Stimulated activated CD4-positive, alpha-beta T cell treated with anti-CD3 and anti-CD28 coated beads, Interleukin-1b, Interleukin-23, amount 100 ng/mL, for 1 hour (primary cell): ENCODE measurements around the gene HJURP.

ENCODE experiments used
- DNase-seq, 2 donors: peaks; one replicate each; pipeline ENCODE4 v3.0.0-alpha.2; 2020; ENCODE audit warnings: low read depth in 2 of 2

HJURP gene

DNA sequence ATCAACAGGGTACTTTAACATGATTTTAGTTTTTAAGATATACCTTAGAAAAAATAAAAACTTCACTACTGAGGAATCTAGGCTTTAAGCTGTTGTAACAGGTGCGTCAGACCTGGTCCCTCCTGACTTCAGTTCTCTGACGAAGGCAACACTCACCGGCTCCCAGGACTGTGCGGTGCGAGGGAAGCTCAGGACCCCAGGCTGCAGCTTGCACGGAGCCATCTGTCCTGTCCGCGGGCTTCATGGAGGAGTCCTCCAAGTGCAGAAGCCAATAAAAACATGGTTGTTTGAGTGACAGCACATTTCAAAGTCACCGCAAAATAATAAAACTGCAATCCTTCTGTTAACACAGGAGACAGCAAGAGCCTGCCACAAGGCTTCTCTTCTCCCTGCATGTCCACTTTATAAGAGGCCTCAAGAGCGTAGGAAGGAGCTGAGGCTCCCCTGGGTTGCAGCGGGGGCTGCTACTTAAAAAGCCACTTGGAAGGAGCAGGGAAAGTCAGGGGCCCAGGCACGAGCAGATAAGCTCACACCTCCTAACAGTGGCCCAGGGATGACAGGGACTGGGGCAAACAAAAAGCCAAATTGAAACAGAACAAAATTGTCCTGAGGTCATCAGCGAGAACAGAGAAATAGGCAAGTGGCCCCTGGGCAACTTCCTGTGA, 4.6 kb downstream of the HJURP start:
- no peak for DNase-seq

GRCh38 chr2:233848276-233848675, 6.1 kb downstream of the HJURP start:
- no peak for DNase-seq

DNA sequence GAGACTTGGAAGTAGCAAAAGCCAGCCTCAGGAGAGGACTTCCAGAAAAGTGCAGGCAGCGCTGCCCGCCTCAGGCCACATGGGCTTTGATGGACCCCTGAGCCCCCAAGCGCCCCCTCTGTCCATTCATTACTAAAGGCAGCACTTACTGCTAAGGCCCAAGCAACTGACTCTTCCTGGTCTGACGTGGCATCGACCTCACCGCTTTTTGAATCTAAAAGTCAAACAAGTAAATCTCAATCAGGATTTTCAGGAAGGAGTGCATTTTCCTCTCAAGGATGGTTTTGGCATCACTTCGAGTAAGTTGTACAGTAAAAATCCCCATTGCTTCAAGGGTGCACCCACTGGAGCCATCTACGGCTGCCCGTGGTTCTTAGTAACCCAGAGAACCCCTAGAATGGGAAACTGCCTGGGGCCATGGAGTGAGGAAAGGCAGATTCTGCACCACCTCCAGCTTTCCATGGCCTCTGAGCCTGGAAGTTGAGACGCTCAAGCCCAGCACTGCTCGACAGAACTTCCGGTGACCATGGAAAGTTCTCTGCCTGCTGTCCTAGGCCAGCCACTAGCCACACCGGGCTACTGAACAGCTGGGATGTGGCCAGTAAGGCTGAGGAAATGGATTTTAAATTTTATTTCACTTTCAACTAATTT, 7.0 kb downstream of the HJURP start:
- DNase-seq: no peak

DNA sequence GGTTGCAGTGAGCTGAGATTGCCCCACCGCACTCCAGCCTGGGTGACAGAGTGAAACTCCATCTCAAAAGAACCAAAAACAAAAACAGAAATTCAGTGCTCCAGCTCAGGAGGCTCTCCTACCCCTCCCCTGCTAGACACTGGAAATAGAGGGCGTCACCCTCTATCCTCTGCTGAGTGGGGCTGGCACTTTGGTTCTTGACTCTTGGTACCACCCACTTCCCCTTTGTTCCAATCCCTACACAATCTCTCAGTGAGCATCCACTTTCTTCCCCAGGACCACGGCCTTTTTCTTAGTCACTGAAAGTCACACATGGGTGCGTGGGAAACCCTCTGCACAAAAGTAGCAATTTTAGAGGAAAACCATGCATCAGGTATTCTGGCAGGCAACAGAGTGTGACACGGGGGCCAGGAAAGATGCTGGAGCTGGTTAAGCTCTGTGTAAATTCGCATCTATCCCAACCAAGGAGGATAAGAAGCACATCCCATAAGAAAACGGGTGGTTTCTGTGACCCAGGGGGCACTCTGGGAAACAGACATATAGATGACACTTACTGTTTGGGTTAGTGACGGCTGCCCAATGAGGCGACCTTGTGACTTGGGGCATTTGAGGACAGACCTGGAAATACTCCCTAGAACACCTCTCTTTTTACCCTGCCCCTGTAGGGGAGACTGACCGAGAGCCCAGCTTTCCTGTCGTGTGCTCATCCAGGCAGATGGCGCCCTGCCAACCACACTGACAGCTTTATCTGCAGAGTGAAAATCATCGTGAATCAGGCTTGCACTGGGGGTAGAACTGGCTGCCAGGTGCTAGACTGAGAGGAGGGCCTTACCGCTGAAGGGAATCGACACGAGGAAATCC, 7.7 kb downstream of the HJURP start:
- no peak for DNase-seq

GRCh38 chr2:233845301-233846060, 8.9 kb downstream of the HJURP start:
- DNase-seq: no peak

DNA sequence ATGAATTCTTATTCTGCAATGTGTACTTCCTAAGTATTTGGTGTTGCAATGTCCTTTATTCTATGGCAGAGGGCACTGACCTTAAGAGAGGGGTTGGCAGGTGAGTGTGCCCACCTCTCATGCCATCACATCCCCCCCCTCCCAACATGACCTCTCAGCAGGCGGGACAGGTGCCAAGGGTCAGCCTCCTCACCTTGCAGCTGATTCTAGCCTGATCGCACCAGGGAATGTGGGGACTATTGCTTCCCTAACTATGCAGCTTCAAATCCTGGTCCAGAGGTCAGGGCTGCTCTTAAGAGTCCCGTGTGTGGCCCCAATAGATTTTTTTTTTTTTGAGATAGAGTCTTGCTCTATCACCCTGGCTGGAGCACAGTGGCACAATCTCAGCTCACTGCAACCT, 9.5 kb downstream of the HJURP start:
- no peak for DNase-seq

- no peak for DNase-seq
Measured at GRCh38 chr2:233844064-233844807, 10.1 kb downstream of the HJURP start.

DNA sequence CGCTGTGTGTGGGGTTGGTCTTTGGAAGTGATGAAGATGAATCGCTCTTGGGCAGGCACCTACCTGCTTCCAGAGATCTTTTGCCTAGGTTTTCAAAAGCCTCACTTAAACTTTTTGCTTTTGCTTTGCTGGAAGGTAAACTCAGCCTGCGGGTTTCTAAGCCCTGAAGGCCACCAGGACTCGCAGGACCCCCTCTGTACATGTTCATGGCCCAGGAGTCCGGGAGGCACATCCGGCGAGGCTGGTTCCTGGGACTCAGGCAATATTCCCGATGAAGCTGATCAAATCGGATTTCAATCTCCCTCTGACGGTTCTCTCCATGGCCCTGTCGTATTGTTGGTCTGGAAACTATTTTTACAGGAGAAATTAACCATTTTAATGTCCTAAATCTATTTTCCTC, 13.2 kb downstream of the HJURP start:
- no peak for DNase-seq

DNA sequence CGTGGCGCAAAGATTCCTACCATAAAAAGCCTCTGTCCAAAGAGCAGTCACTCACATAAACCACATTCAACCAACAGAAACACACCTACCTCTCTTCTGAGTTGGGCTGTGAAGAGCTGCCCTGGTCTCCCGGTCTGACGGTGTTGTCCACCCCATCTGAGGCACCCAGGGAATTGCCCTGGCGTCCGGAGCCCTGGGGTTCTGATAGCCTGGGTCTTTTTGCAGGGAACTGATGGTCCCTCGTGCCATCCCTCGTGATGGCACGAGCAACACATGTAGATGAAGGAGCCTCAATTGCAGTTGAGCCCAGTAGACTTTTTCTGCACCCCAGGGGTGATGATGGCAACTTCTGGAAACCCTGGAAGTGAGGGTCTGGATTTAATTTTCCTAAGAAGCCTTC, 13.8 kb downstream of the HJURP start:
- no peak for DNase-seq

DNA sequence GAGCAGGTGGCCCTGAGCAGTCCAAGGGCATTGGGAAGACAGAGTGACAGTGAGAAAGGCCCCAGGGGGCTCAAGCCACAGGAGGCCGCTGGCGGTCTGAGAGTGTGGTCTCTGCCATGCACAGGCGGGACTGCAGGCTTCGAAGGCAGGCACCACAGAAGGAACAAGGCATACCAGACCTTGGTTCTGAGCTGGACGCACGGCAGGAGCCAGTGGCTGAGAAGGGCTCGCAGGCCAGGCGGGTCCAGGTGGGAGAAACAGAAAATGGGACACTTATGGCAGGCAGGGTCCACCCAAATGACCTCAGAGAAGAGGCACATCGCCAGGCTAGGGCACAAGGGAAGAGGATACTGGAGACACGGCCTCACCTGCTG, 14.9 kb downstream of the HJURP start:
- no peak for DNase-seq

DNA sequence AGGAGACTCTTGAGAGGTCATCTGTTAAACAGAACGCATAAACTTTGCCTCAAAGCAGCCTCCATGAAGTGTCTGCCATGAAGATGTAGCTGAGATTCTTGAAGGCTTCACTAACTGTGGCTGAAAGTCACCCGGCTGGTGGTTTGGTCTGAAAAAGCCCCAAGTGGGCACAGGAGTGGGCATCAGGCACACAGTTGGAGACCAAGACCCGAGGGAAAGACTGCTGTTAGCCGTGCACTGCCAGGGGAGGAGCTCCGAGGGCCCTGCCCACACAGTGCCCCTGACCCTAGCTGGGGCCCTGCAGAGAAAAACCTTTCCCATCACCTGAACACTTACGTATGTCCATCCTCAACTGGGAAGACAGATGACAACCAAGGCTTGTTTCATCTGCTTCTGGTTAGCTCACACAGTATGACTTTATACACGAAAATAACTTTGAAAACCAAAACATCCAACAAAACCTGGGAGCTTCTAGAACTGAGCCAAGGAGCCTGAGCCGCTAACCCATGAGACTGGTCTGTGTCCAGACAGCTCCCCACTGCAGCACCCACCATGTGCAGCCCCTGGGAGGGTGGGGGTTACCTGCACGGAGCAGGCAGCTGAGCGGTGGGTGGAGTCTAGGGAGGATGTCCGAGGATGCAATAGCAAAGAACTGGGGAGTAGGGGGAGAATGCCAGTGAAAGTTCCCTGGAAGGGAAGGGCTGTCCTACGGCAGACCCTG, 15.4 kb downstream of the HJURP start:
- DNase-seq: no peak

GRCh38 chr2:233838251-233838650, 16.1 kb downstream of the HJURP start:
- no peak for DNase-seq

- no peak for DNase-seq
Measured at GRCh38 chr2:233837694-233838229, 16.6 kb downstream of the HJURP start.

GRCh38 chr2:233836359-233836758, 18.0 kb downstream of the HJURP start:
- no peak for DNase-seq

- DNase-seq: no peak
Measured at GRCh38 chr2:233835230-233836186, 18.8 kb downstream of the HJURP start.

DNA sequence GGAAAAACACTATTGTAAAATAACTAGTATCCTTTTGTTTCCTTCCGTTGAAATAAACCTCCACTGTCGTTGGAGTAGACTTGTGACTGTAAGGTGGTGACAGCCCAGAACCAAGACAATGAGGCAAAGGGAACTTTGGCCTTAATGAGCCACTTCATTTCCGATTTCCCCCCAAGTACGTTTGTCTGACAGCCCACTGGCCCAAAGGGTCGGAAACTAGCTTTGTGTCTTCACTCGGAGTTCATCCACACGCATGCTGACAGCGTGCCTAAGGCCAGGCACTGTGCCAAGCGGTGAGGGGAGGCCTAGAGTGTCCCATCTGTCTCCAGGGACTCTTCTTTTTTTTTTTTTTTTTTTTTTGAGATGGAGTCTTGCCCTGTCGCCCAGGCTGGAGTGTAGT, 21.0 kb downstream of the HJURP start:
- DNase-seq: no peak

- DNase-seq: no peak
Measured at GRCh38 chr2:233832869-233833311, 21.4 kb downstream of the HJURP start.

DNA sequence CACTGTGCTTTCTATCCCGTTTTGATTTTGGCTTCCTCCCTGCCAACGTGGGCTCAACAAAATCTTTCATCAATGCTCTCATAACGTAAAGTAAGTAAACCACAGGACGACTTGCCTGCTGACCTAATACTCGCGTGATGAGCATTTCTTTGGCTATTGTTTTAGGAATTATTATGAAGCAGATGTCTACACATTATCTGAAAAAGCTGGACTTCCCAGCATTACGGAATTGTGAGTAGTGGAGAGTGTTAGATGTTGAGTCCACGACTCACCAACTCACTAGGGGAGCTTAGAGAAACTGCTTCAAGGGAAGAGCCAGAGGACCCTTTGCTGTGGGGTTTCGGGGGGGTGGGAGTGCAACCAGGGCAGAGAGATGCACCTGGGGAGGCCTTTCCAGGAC, 21.9 kb downstream of the HJURP start:
- no peak for DNase-seq

DNA sequence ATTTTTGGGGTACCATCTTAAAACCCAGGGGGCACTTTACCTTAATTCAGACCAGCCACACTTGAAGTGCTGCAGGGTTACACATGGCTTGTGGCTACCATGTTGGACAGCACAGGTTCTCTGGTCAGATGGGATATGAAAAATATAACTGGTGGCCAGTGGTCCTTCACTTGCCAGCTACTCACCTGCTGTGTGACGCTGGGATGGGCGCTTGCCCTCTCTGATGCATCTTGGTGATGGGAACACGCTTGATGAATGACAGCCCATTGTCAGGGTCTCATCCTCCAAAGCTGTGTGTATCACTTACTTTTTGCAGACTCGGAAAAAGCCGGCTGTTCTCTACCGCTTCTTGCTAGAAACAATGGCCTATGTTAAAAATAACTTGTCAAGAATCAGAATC, 22.5 kb downstream of the HJURP start:
- no peak for DNase-seq
